CD4-positive, alpha-beta T cell treated with Interleukin-6 at 100 ng/mL for 8 hours (primary cell): ENCODE measurements around the gene CCDC13.

ENCODE experiments used
- DNase-seq: peaks from one replicate; pipeline ENCODE4 v3.0.0-alpha.2; 2020; ENCODE audit warnings: mixed read lengths, low spot score

The CCDC13 gene

GRCh38 chr3:42796332-42796885 lies 23.4 kb upstream of the CCDC13 start:
- DNase-seq = no peak

GRCh38 chr3:42795621-42796181 lies 22.6 kb upstream of the CCDC13 start:
- DNase-seq = no peak

GRCh38 chr3:42790714-42791229 lies 17.7 kb upstream of the CCDC13 start:
- no peak for DNase-seq

GRCh38 chr3:42786631-42787030 lies 13.6 kb upstream of the CCDC13 start:
- DNase-seq = no peak

- no peak for DNase-seq
Measured at GRCh38 chr3:42786212-42786611, 13.2 kb upstream of the CCDC13 start.

- peak; percentile 54 for DNase-seq
Measured at GRCh38 chr3:42780892-42781700, 8.0 kb upstream of the CCDC13 start.

- no peak for DNase-seq
Measured at GRCh38 chr3:42780398-42780797, 7.3 kb upstream of the CCDC13 start.

GRCh38 chr3:42778644-42779043 lies 5.6 kb upstream of the CCDC13 start:
- no peak for DNase-seq

- DNase-seq = no peak
Measured at GRCh38 chr3:42773409-42773751, 327 bp upstream of the CCDC13 start.

- DNase-seq = no peak
Measured at GRCh38 chr3:42771271-42771670, 1.8 kb downstream of the CCDC13 start.

- DNase-seq = no peak
Measured at GRCh38 chr3:42769477-42770131, 3.4 kb downstream of the CCDC13 start.

GRCh38 chr3:42764561-42765295 lies 8.3 kb downstream of the CCDC13 start:
- DNase-seq = no peak

- no peak for DNase-seq
Measured at GRCh38 chr3:42764115-42764514, 8.9 kb downstream of the CCDC13 start.

GRCh38 chr3:42763021-42763420 lies 10.0 kb downstream of the CCDC13 start:
- DNase-seq = no peak

GRCh38 chr3:42762046-42762724 lies 10.9 kb downstream of the CCDC13 start:
- DNase-seq = no peak

GRCh38 chr3:42758126-42758525 lies 14.9 kb downstream of the CCDC13 start:
- DNase-seq = no peak

GRCh38 chr3:42756681-42757213 lies 16.3 kb downstream of the CCDC13 start:
- DNase-seq = no peak

- DNase-seq = peak; percentile 14
Measured at GRCh38 chr3:42755681-42756578, 17.1 kb downstream of the CCDC13 start.

GRCh38 chr3:42753757-42754156 lies 19.3 kb downstream of the CCDC13 start:
- no peak for DNase-seq

GRCh38 chr3:42752961-42753360 lies 20.1 kb downstream of the CCDC13 start:
- no peak for DNase-seq
